GM12878 (cell line): ENCODE data around the gene ARHGEF16. TPM values are rescaled to one million over a fixed set of nuclear protein-coding genes. Genes with fewer than 3 reads are reported as not detected.

Experiments used
- ATAC-seq: fragments of 200-7000 bp; cut with Tn5 transposase; 3 replicates; pipeline ENCODE4 v1.9.1; 2020; ENCODE audit warnings: mild to moderate bottlenecking, moderate library complexity
- BruUV-seq: library from RNA; stranded (reverse); fragments of 400-500 nt; replicated peaks from 2 replicates; lab custom pipeline; 2021; lab: Mats Ljungman, UMichigan
- CTCF ChIA-PET: fragments of 300-600 bp; sonication (Branson Sonifier 250); formaldehyde crosslinking; extraction: SDS; loops from one replicate; lab custom pipeline; 2021; ENCODE audit warnings: inconsistent platforms; lab: Yijun Ruan, JAX
- POLR2A ChIA-PET: fragments of 350-600 bp; formaldehyde crosslinking; extraction: SDS; loops from one replicate; lab custom pipeline; 2021; ENCODE audit warnings: inconsistent platforms; lab: Charles Lee
- RAD21 ChIA-PET: fragments of 300-600 bp; sonication (Branson Sonifier 250); formaldehyde crosslinking; loops from one replicate; lab custom pipeline; 2023; ENCODE audit warnings: antibody characterized with exemption; ENCODE audit not compliant: unreplicated experiment; lab: Charles Lee
- SMC1A ChIA-PET: fragments of 300-600 bp; sonication (Branson Sonifier 250); formaldehyde crosslinking; loops from one replicate; lab custom pipeline; 2023; ENCODE audit not compliant: unreplicated experiment, uncharacterized antibody; lab: Charles Lee
- DNase-seq: peaks from one replicate; pipeline ENCODE4 v3.0.0-alpha.2; 2011; ENCODE audit warnings: low read depth, low spot score
- FAIRE-seq: peaks from 3 replicates; lab custom pipeline; 2011; peaks lifted over from hg19 to GRCh38; lab: Jason Lieb, UNC
- H2AFZ ChIP-seq: 2 replicates; pipeline ENCODE4 v1.6.0; 2011; ENCODE audit warnings: low read depth, low read length, control low read depth; ENCODE audit not compliant: control insufficient read depth
- H3K27ac ChIP-seq: 2 replicates; pipeline ENCODE4 v1.5.1; 2011; ENCODE audit warnings: control low read depth; ENCODE audit not compliant: control insufficient read depth, insufficient read depth
- H3K27me3 ChIP-seq, 2 experiments: replicated peaks in 1 of 2; 2 replicates each; pipeline versions ENCODE4 v1.6.0 to v1.6.1; 2011; ENCODE audit warnings: low read length in 1 of 2; ENCODE audit not compliant: control insufficient read depth in 2 of 2, insufficient read depth in 2 of 2
- H3K36me3 ChIP-seq, 2 experiments: 2 replicates each; pipeline ENCODE4 v1.5.1; 2011; ENCODE audit warnings: low read length in 1 of 2; ENCODE audit not compliant: control insufficient read depth in 2 of 2, insufficient read depth in 2 of 2
- H3K4me1 ChIP-seq: 2 replicates; pipeline ENCODE4 v1.6.1; 2011; ENCODE audit warnings: mild to moderate bottlenecking, low read length, moderate library complexity, mixed read lengths; ENCODE audit not compliant: control insufficient read depth, insufficient read depth
- H3K4me2 ChIP-seq: 2 replicates; pipeline ENCODE4 v1.6.0; 2011; ENCODE audit warnings: control low read depth; ENCODE audit not compliant: control insufficient read depth, insufficient read depth
- H3K4me3 ChIP-seq: fragments of 200-600 bp; sonication (generic); 2 replicates; pipeline ENCODE4 v1.5.1; 2016
- H3K79me2 ChIP-seq: 2 replicates; pipeline ENCODE4 v1.6.0; 2011; ENCODE audit warnings: low read length; ENCODE audit not compliant: control insufficient read depth, insufficient read depth
- H3K9ac ChIP-seq: 2 replicates; pipeline ENCODE4 v1.8.0; 2011; ENCODE audit warnings: low read length, control low read depth, mixed read lengths; ENCODE audit not compliant: control insufficient read depth, insufficient read depth
- H3K9me3 ChIP-seq: replicated peaks from 3 replicates; pipeline ENCODE4 v1.5.1; 2011; ENCODE audit warnings: mild to moderate bottlenecking, low read length; ENCODE audit not compliant: control insufficient read depth, insufficient read depth
- H4K20me1 ChIP-seq: 2 replicates; pipeline ENCODE4 v1.6.0; 2011; ENCODE audit not compliant: control insufficient read depth, insufficient read depth
- ATF7 ChIP-seq: fragments of 450-650 bp; IDR thresholded peaks from 2 replicates; pipeline ENCODE4 v1.6.1; 2016; ENCODE audit warnings: low read depth, mild to moderate bottlenecking
- EED ChIP-seq: sonication (generic); IDR thresholded peaks from 2 replicates; pipeline ENCODE4 v1.6.1; 2016; ENCODE audit warnings: antibody characterized with exemption, low read depth
- ESRRA ChIP-seq: IDR thresholded peaks from 2 replicates; pipeline ENCODE4 v1.6.1; 2012; ENCODE audit warnings: mild to moderate bottlenecking, low read length, improper control_type of control experiment
- MYC ChIP-seq: IDR thresholded peaks from 2 replicates; pipeline ENCODE4 v1.6.1; 2011; ENCODE audit warnings: mild to moderate bottlenecking, low read length, moderate library complexity, inconsistent platforms; ENCODE audit not compliant: insufficient read depth, insufficient replicate concordance, insufficient read length, severe bottlenecking
- NR2C1 ChIP-seq: fragments of 450-650 bp; IDR thresholded peaks from 2 replicates; pipeline ENCODE4 v1.6.1; 2017; ENCODE audit warnings: antibody characterized with exemption, mild to moderate bottlenecking, moderate library complexity
- SREBF1 ChIP-seq: IDR thresholded peaks from 2 replicates; pipeline ENCODE4 v1.6.1; 2012; ENCODE audit warnings: mild to moderate bottlenecking, low read length
- SUPT20H ChIP-seq: IDR thresholded peaks from 2 replicates; pipeline ENCODE4 v1.6.1; 2011; ENCODE audit warnings: low read depth, mild to moderate bottlenecking, low read length, moderate library complexity, borderline replicate concordance; ENCODE audit not compliant: control insufficient read depth
- WGBS: methylation state at CpG from one replicate; pipeline ENCODE4 v1.1.6; 2016; ENCODE audit warnings: low lambda C conversion rate; ENCODE audit not compliant: insufficient replicate concordance, insufficient coverage; ENCODE audit errors: missing lambda C conversion rate; 5-methylcytosine and 5-hydroxymethylcytosine counted together
- in situ Hi-C: fragments of 300-500 bp; cut with MboI; formaldehyde crosslinking; loops from 9 replicates; pipeline ENCODE4 v1.14.3; 2018; ENCODE audit warnings: mixed read lengths
- intact Hi-C: fragments of 100-400 bp; cut with micrococcal nuclease; formaldehyde crosslinking; loops from one replicate; pipeline ENCODE4 v1.14.2; 2022; ENCODE audit not compliant: unreplicated experiment
- polyA plus RNA-seq, 11 experiments: library from polyadenylated mRNA; depleted of rRNA in 4 of 11; unstranded in 6 of 11; stranded (reverse) in 5 of 11; fragments of >200 nt; fragmentation: Nextera tagmentation in 4 of 11; fragmentation: Illumina TruSeq in 1 of 11; extraction: Ambion mirVana in 4 of 11; extraction: Trizol in 1 of 11; gene quantifications; 1 replicate in 1 of 11; 2 replicates in 10 of 11; pipeline versions ENCODE4 v1.2.1 to v1.2.3, GENCODE V29; 2011 to 2016; ENCODE audit warnings: inconsistent platforms in 2 of 11, missing spikeins in 2 of 11, low read depth in 1 of 11
- total RNA-seq, 4 experiments: library from RNA; depleted of rRNA in 3 of 4; stranded (reverse); fragments of >200 nt in 3 of 4; fragmentation: Illumina TruSeq in 1 of 4; extraction: Trizol in 1 of 4; gene quantifications; 2 replicates each; pipeline versions ENCODE4 v1.2.1 to v1.2.3, GENCODE V29; 2013 to 2021
- TF ChIP-seq, protein P1 (sequence below): IDR thresholded peaks from 2 replicates; pipeline ENCODE4 v1.6.1; 2012; ENCODE audit warnings: low read depth, low read length, improper control_type of control experiment
- TF ChIP-seq, protein P2 (sequence below): IDR thresholded peaks from 2 replicates; pipeline ENCODE4 v1.6.1; 2011; ENCODE audit warnings: low read depth, mild to moderate bottlenecking, low read length, moderate library complexity, borderline replicate concordance; ENCODE audit errors: extremely low read depth
- TF ChIP-seq, protein P3 (sequence below): IDR thresholded peaks from 2 replicates; pipeline ENCODE4 v1.6.1; 2011; ENCODE audit warnings: mild to moderate bottlenecking, low read depth, low read length, moderate library complexity; ENCODE audit not compliant: insufficient replicate concordance
- TF ChIP-seq, protein P4 (sequence below): fragments of 450-650 bp; IDR thresholded peaks from 2 replicates; pipeline ENCODE4 v1.6.1; 2016; ENCODE audit warnings: mild to moderate bottlenecking, moderate library complexity, borderline replicate concordance

ARHGEF16 gene
- total and polyA plus RNA-seq, 10 of the 15 experiments (the other 5 are each of a cell fraction or from before 2014, with no cell fraction given): not detected

DNA sequence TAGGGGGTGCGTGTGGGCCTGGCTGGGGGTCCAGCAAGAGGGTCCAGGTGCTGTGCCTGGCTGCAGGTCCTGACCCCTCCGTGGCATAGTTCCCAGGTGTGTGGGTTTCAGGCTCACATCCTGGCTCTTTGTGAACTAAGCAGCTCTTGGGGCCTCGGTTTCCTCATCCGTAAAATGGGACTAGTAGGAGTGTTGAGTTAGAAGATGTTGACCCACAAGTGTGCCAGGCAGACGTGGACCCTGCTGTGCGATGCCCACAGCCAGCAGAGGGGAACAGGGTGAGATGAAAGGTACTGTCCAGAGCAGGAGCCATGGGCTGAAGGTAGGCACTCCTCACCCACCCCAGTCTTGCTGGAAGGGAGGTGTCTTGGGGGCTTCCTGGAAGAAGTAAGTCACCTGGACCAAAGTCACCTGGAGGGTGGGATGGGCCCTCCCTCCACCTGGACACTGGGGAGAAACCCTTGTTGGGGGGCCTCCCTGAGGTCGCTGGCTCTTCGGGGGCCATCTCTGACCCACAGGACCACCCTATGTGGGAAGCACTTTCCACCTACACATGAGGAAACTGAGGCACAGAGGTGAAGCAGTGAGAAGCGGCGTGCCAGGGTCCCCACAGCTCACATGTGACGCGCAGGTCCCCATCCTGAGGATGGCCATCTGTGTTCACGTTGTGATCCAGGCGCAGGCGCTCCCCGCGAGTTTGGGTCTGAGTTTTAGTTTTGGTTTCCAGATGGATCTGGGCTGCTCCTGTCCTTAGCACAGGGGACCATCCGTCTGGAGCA, 1.4 kb downstream of the ARHGEF16 start:
- no TSS peak for BruUV-seq
- intact Hi-C loops: no loop called here
- Histone ChIP-seq H2AFZ (no peak overlapping the region), H3K4me1 (no peaks in the 10 kb centered on the region), H3K36me3 (no peaks in the 10 kb centered on the region), H3K27me3 (no peaks in the 10 kb centered on the region; a peak in 1 of 4 replicates), H3K4me3 (no peak overlapping the region), H3K27ac (no peak overlapping the region), H3K4me2 (no peak overlapping the region), H3K79me2 (no peaks in the 10 kb centered on the region), H3K9ac (no peak overlapping the region), H4K20me1 (no peaks in the 10 kb centered on the region), H3K9me3 (no peaks in the 10 kb centered on the region)
- in situ Hi-C loops: no loop called here
- DNase-seq (no peak), FAIRE-seq (no peak), ATAC-seq (no peak)
- ChIA-PET POLR2A (no interaction called here), CTCF (no interaction called here), RAD21 (no interaction called here), SMC1A (no interaction called here)
- 64% methylated on average over 18 of the region's 18 CpGs for WGBS
- TF ChIP-seq ESRRA: no peak
- no peak for TF ChIP-seq SREBF1
- no peak for TF ChIP-seq NR2C1
- TF ChIP-seq EED: no peak
- TF ChIP-seq SUPT20H: no peak
- TF ChIP-seq, protein P1, sequence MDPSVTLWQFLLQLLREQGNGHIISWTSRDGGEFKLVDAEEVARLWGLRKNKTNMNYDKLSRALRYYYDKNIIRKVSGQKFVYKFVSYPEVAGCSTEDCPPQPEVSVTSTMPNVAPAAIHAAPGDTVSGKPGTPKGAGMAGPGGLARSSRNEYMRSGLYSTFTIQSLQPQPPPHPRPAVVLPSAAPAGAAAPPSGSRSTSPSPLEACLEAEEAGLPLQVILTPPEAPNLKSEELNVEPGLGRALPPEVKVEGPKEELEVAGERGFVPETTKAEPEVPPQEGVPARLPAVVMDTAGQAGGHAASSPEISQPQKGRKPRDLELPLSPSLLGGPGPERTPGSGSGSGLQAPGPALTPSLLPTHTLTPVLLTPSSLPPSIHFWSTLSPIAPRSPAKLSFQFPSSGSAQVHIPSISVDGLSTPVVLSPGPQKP: no peak
- TF ChIP-seq, protein P2, sequence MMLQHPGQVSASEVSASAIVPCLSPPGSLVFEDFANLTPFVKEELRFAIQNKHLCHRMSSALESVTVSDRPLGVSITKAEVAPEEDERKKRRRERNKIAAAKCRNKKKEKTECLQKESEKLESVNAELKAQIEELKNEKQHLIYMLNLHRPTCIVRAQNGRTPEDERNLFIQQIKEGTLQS: no peak
- TF ChIP-seq, protein P3, sequence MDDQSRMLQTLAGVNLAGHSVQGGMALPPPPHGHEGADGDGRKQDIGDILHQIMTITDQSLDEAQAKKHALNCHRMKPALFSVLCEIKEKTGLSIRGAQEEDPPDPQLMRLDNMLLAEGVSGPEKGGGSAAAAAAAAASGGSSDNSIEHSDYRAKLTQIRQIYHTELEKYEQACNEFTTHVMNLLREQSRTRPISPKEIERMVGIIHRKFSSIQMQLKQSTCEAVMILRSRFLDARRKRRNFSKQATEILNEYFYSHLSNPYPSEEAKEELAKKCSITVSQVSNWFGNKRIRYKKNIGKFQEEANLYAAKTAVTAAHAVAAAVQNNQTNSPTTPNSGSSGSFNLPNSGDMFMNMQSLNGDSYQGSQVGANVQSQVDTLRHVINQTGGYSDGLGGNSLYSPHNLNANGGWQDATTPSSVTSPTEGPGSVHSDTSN: no peak
- TF ChIP-seq ATF7: no peak
- TF ChIP-seq, protein P4, sequence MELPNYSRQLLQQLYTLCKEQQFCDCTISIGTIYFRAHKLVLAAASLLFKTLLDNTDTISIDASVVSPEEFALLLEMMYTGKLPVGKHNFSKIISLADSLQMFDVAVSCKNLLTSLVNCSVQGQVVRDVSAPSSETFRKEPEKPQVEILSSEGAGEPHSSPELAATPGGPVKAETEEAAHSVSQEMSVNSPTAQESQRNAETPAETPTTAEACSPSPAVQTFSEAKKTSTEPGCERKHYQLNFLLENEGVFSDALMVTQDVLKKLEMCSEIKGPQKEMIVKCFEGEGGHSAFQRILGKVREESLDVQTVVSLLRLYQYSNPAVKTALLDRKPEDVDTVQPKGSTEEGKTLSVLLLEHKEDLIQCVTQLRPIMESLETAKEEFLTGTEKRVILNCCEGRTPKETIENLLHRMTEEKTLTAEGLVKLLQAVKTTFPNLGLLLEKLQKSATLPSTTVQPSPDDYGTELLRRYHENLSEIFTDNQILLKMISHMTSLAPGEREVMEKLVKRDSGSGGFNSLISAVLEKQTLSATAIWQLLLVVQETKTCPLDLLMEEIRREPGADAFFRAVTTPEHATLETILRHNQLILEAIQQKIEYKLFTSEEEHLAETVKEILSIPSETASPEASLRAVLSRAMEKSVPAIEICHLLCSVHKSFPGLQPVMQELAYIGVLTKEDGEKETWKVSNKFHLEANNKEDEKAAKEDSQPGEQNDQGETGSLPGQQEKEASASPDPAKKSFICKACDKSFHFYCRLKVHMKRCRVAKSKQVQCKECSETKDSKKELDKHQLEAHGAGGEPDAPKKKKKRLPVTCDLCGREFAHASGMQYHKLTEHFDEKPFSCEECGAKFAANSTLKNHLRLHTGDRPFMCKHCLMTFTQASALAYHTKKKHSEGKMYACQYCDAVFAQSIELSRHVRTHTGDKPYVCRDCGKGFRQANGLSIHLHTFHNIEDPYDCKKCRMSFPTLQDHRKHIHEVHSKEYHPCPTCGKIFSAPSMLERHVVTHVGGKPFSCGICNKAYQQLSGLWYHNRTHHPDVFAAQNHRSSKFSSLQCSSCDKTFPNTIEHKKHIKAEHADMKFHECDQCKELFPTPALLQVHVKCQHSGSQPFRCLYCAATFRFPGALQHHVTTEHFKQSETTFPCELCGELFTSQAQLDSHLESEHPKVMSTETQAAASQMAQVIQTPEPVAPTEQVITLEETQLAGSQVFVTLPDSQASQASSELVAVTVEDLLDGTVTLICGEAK: no peak
- TF ChIP-seq MYC: no peak
